PC-9 (cell line): ENCODE measurements around the gene CMIP.

Source experiments
- CTCF ChIP-seq: fragments of 200-600 bp; sonication (generic); conservative IDR thresholded peaks from 2 replicates; pipeline ENCODE4 v1.6.1; 2017; ENCODE audit warnings: mixed run types, antibody characterized with exemption, mild to moderate bottlenecking, moderate library complexity
- EZH2 ChIP-seq: fragments of 200-600 bp; sonication (generic); IDR thresholded peaks from 2 replicates; pipeline ENCODE4 v1.8.0; 2017; ENCODE audit warnings: antibody characterized with exemption, low read depth

GRCh38 chr16:81442916-81443687 is 1.5 kb upstream of the CMIP start:
- TF ChIP-seq CTCF (no peak), EZH2 (no peak)
